Neural cell (in vitro differentiated cells): ENCODE results near the gene PUM2. TPM values are rescaled to one million over a fixed set of nuclear protein-coding genes. Genes with fewer than 3 reads are reported as not detected.

ENCODE experiments used
- H2AFZ ChIP-seq: fragments of 200-600, 300-800 bp; sonication (generic), shearing (Covaris generic); 2 replicates; pipeline ENCODE4 v1.6.0; 2014; ENCODE audit warnings: low read depth, mild to moderate bottlenecking, antibody characterized with exemption, low read length, moderate library complexity
- H3F3A ChIP-seq: fragments of 200-600 bp; shearing (Covaris generic); 2 replicates; pipeline ENCODE4 v1.6.1; 2016; ENCODE audit warnings: mild to moderate bottlenecking, moderate library complexity, mixed read lengths, antibody characterized with exemption, low read length; ENCODE audit not compliant: insufficient read depth, poor library complexity, severe bottlenecking
- H3K27ac ChIP-seq: fragments of 200-600, 300-800 bp; sonication (generic), shearing (Covaris generic); 2 replicates; pipeline ENCODE4 v1.5.1; 2014; ENCODE audit warnings: mild to moderate bottlenecking, low read length, moderate library complexity
- H3K27me3 ChIP-seq: fragments of 300-800, 200-600 bp; sonication (generic), shearing (Covaris generic); 2 replicates; pipeline ENCODE4 v1.6.0; 2014; ENCODE audit warnings: mild to moderate bottlenecking, low read depth, low read length, moderate library complexity; ENCODE audit not compliant: insufficient read depth
- H3K36me3 ChIP-seq: fragments of 300-800, 200-600 bp; sonication (generic), shearing (Covaris generic); 2 replicates; pipeline ENCODE4 v1.5.1; 2014; ENCODE audit warnings: mild to moderate bottlenecking, antibody characterized with exemption, low read length, moderate library complexity; ENCODE audit not compliant: insufficient read depth
- H3K4me2 ChIP-seq: fragments of 300-800, 200-600 bp; sonication (generic), shearing (Covaris generic); 2 replicates; pipeline ENCODE4 v1.6.0; 2014; ENCODE audit warnings: mild to moderate bottlenecking, low read length
- H3K4me3 ChIP-seq: fragments of 300-800, 200-600 bp; sonication (generic), shearing (Covaris generic); 2 replicates; pipeline ENCODE4 v1.5.1; 2014; ENCODE audit warnings: mild to moderate bottlenecking, low read length, moderate library complexity
- H3K79me2 ChIP-seq: fragments of 200-600 bp; shearing (Covaris generic); replicated peaks from 2 replicates; pipeline ENCODE4 v1.6.0; 2014; ENCODE audit warnings: mild to moderate bottlenecking, low read length, moderate library complexity; ENCODE audit not compliant: insufficient read depth
- H3K9ac ChIP-seq: fragments of 300-800, 200-600 bp; sonication (generic), shearing (Covaris generic); 2 replicates; pipeline ENCODE4 v1.6.1; 2016; ENCODE audit warnings: mild to moderate bottlenecking, low read length, mixed read lengths
- H3K9me2 ChIP-seq: fragments of 200-600 bp; shearing (Covaris generic); 2 replicates; pipeline ENCODE4 v1.6.1; 2016; ENCODE audit warnings: mild to moderate bottlenecking, low read length, mixed read lengths; ENCODE audit not compliant: insufficient read depth
- H3K9me3 ChIP-seq: fragments of 200-600, 300-800 bp; sonication (generic), shearing (Covaris generic); 2 replicates; pipeline ENCODE4 v1.6.1; 2016; ENCODE audit warnings: mild to moderate bottlenecking, mixed run types, low read length, moderate library complexity, mixed read lengths
- H4K20me1 ChIP-seq: fragments of 200-600 bp; shearing (Covaris generic); 2 replicates; pipeline ENCODE4 v1.6.1; 2016; ENCODE audit warnings: mild to moderate bottlenecking, mixed run types; ENCODE audit not compliant: insufficient read depth
- CTCF ChIP-seq: fragments of 450-650 bp; IDR thresholded peaks from 2 replicates; pipeline ENCODE4 v1.5.1; 2014; ENCODE audit warnings: antibody characterized with exemption, mild to moderate bottlenecking, moderate library complexity; ENCODE audit not compliant: poor library complexity, severe bottlenecking
- EP300 ChIP-seq: fragments of 450-650 bp; conservative IDR thresholded peaks from 2 replicates; pipeline ENCODE4 v1.6.1; 2014; ENCODE audit warnings: antibody characterized with exemption, mild to moderate bottlenecking, moderate library complexity; ENCODE audit not compliant: poor library complexity, severe bottlenecking
- EZH2 ChIP-seq: fragments of 200-600, 300-800 bp; shearing (Covaris generic), sonication (generic); IDR thresholded peaks from 2 replicates; pipeline ENCODE4 v1.6.1; 2014; ENCODE audit warnings: antibody characterized with exemption, low read length, borderline replicate concordance, mild to moderate bottlenecking; ENCODE audit not compliant: insufficient read depth, poor library complexity, severe bottlenecking
- MXI1 ChIP-seq: fragments of 450-650 bp; conservative IDR thresholded peaks from 2 replicates; pipeline ENCODE4 v1.6.1; 2014; ENCODE audit warnings: antibody characterized with exemption, mild to moderate bottlenecking; ENCODE audit not compliant: poor library complexity, severe bottlenecking
- POLR2AphosphoS5 ChIP-seq: IDR thresholded peaks from 2 replicates; pipeline ENCODE4 v1.6.1; 2012
- RAD21 ChIP-seq: fragments of 450-650 bp; conservative IDR thresholded peaks from 2 replicates; pipeline ENCODE4 v1.6.1; 2014; ENCODE audit warnings: antibody characterized with exemption, mild to moderate bottlenecking, moderate library complexity
- SMC3 ChIP-seq: fragments of 450-650 bp; conservative IDR thresholded peaks from 2 replicates; pipeline ENCODE4 v1.6.1; 2014; ENCODE audit warnings: antibody characterized with exemption, mild to moderate bottlenecking, moderate library complexity; ENCODE audit not compliant: poor library complexity
- TAF1 ChIP-seq: IDR thresholded peaks from 2 replicates; pipeline ENCODE4 v1.6.1; 2012; ENCODE audit warnings: low read depth
- polyA plus RNA-seq: library from polyadenylated mRNA; depleted of rRNA; stranded (reverse); fragments of >200 nt; gene quantifications from 2 replicates; pipeline ENCODE4 v1.2.3, GENCODE V29; 2014
- TF ChIP-seq, protein P1 (sequence below): IDR thresholded peaks from 2 replicates; pipeline ENCODE4 v1.6.1; 2012; ENCODE audit warnings: borderline replicate concordance

PUM2 gene
- polyA plus RNA-seq, 1 donor from 2014 or later = 37.0 TPM

GRCh38 chr2:20230114-20230425 lies 120.6 kb downstream of the PUM2 start:
- Histone ChIP-seq H3F3A (no peaks in the 10 kb centered on the region), H3K9ac (no peak overlapping the region), H2AFZ (no peak overlapping the region), H3K36me3 (no peaks in the 10 kb centered on the region), H3K27ac (no peak overlapping the region), H3K79me2 (no peaks in the 10 kb centered on the region), H3K4me2 (no peak overlapping the region), H3K27me3 (no peaks in the 10 kb centered on the region), H4K20me1 (no peaks in the 10 kb centered on the region), H3K9me3 (peaks cover 3% of the 10 kb centered on the region), H3K4me3 (no peak overlapping the region), H3K9me2 (no peaks in the 10 kb centered on the region)
- TF ChIP-seq SMC3 (no peak), EZH2 (no peak), POLR2AphosphoS5 (no peak), EP300 (no peak), MXI1 (no peak), RAD21 (no peak), CTCF (no peak), TAF1 (no peak)
- TF ChIP-seq, protein P1, sequence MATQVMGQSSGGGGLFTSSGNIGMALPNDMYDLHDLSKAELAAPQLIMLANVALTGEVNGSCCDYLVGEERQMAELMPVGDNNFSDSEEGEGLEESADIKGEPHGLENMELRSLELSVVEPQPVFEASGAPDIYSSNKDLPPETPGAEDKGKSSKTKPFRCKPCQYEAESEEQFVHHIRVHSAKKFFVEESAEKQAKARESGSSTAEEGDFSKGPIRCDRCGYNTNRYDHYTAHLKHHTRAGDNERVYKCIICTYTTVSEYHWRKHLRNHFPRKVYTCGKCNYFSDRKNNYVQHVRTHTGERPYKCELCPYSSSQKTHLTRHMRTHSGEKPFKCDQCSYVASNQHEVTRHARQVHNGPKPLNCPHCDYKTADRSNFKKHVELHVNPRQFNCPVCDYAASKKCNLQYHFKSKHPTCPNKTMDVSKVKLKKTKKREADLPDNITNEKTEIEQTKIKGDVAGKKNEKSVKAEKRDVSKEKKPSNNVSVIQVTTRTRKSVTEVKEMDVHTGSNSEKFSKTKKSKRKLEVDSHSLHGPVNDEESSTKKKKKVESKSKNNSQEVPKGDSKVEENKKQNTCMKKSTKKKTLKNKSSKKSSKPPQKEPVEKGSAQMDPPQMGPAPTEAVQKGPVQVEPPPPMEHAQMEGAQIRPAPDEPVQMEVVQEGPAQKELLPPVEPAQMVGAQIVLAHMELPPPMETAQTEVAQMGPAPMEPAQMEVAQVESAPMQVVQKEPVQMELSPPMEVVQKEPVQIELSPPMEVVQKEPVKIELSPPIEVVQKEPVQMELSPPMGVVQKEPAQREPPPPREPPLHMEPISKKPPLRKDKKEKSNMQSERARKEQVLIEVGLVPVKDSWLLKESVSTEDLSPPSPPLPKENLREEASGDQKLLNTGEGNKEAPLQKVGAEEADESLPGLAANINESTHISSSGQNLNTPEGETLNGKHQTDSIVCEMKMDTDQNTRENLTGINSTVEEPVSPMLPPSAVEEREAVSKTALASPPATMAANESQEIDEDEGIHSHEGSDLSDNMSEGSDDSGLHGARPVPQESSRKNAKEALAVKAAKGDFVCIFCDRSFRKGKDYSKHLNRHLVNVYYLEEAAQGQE = no peak

DNA sequence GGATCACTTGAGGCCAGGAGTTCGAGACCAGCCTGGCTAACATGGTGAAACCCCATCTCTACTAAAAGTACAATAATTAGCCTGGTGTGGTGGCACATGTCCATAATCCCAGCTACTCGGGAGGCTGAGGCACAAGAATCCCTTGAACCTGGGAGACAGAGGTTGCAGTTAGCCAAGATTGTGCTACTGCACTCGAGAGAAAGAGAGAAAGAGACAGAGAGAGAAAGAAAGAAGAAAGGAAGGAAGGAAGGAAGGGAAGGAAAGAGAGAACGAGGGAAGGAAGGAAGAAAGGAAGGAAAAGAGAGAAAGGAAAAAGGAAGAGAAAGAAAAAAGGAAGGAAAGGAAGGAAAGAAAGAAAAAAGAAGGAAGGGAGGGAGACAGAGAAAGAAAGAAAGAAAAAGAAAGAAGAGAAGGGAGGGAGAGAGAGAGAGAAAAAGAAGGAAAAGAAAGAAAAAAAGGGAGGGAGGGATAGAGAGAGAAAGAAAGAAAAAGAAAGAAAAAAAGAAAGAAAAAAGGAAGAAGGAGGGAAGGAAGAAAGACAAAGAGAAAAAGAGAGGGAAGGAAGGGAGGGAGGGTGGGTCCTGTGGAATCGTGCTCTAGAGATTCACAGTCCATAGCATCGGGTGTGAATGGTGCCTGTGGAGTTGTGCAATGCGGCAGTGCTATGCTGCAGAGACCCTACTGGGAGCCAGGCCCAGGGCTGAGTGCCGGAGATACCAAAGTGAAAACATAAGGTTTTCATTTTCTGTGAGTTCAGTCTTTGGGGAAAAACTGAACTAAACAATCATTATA lies 121.1 kb downstream of the PUM2 start:
- no peaks in the 10 kb centered on the region for H3K79me2 ChIP-seq
- H3K4me3 ChIP-seq = no peak overlapping the region
- peaks cover 3% of the 10 kb centered on the region for H3K9me3 ChIP-seq
- H4K20me1 ChIP-seq = no peaks in the 10 kb centered on the region
- TF ChIP-seq, protein P1 = no peak
- TF ChIP-seq TAF1 (no peak), MXI1 (no peak), POLR2AphosphoS5 (no peak), CTCF (no peak), EZH2 (no peak), EP300 (no peak), RAD21 (no peak), SMC3 (no peak)
- no peaks in the 10 kb centered on the region for H3K36me3 ChIP-seq
- H3K9me2 ChIP-seq = no peaks in the 10 kb centered on the region
- no peak overlapping the region for H3K27ac ChIP-seq
- H2AFZ ChIP-seq = no peak overlapping the region
- H3K4me2 ChIP-seq = no peak overlapping the region
- H3F3A ChIP-seq = no peaks in the 10 kb centered on the region
- no peak overlapping the region for H3K9ac ChIP-seq
- no peaks in the 10 kb centered on the region for H3K27me3 ChIP-seq
